PC-3 (cell line): ENCODE results near the gene ZKSCAN4. TPM values are rescaled to one million over a fixed set of nuclear protein-coding genes. Genes with fewer than 3 reads are reported as not detected.

ENCODE experiments used
- ATAC-seq: fragments of 200-7000 bp; cut with Tn5 transposase; 2 replicates; pipeline ENCODE4 v1.9.1; 2020; ENCODE audit warnings: mild to moderate bottlenecking, moderate library complexity
- BruUV-seq: library from RNA; stranded (reverse); fragments of 400-500 nt; replicated peaks from 2 replicates; lab custom pipeline; 2021; lab: Mats Ljungman, UMichigan
- CTCF ChIA-PET: fragments of 300-600 bp; sonication (Branson Sonifier 250); formaldehyde crosslinking; loops from one replicate; lab custom pipeline; 2022; ENCODE audit warnings: antibody characterized with exemption; lab: Charles Lee
- POLR2A ChIA-PET: fragments of 300-600 bp; sonication (Branson Sonifier 250); formaldehyde crosslinking; loops from one replicate; lab custom pipeline; 2022; ENCODE audit warnings: antibody characterized with exemption; ENCODE audit not compliant: unreplicated experiment; lab: Charles Lee
- DNase-seq: peaks from one replicate; pipeline ENCODE4 v3.0.0-alpha.2; 2015
- H2AFZ ChIP-seq: fragments of 300-600 bp; sonication (generic); 2 replicates; pipeline ENCODE4 v1.6.0; 2016; ENCODE audit warnings: antibody characterized with exemption, low read length
- H3F3A ChIP-seq: fragments of 300-600 bp; sonication (generic); one replicate; pipeline ENCODE4 v1.6.0; 2017; ENCODE audit warnings: antibody characterized with exemption, low read length, control low read depth, mild to moderate bottlenecking; ENCODE audit not compliant: unreplicated experiment
- H3K27ac ChIP-seq: fragments of 300-600 bp; sonication (generic); 2 replicates; pipeline ENCODE4 v1.5.1; 2016; ENCODE audit warnings: mild to moderate bottlenecking, low read length
- H3K27me3 ChIP-seq: fragments of 300-600 bp; sonication (generic); 2 replicates; pipeline ENCODE4 v1.6.1; 2016; ENCODE audit warnings: low read length, mixed read lengths
- H3K36me3 ChIP-seq: fragments of 300-600 bp; sonication (generic); 2 replicates; pipeline ENCODE4 v1.6.1; 2016; ENCODE audit warnings: low read depth, mixed run types, low read length, mixed read lengths
- H3K4me1 ChIP-seq: fragments of 300-600 bp; sonication (generic); 2 replicates; pipeline ENCODE4 v1.5.1; 2016; ENCODE audit warnings: low read length; ENCODE audit not compliant: insufficient read depth
- H3K4me2 ChIP-seq: fragments of 300-600 bp; sonication (generic); 2 replicates; pipeline ENCODE4 v1.6.0; 2016; ENCODE audit warnings: low read length
- H3K4me3 ChIP-seq: fragments of 300-600 bp; sonication (generic); 2 replicates; pipeline ENCODE4 v1.5.1; 2016; ENCODE audit warnings: mild to moderate bottlenecking, low read length, mixed read lengths
- H3K79me2 ChIP-seq: fragments of 300-600 bp; sonication (generic); 2 replicates; pipeline ENCODE4 v1.6.1; 2017; ENCODE audit warnings: low read length, mixed read lengths
- H3K9ac ChIP-seq: fragments of 300-600 bp; sonication (generic); 2 replicates; pipeline ENCODE4 v1.6.0; 2016; ENCODE audit warnings: mild to moderate bottlenecking, low read length
- H3K9me2 ChIP-seq: fragments of 300-600 bp; sonication (generic); replicated peaks from 2 replicates; pipeline ENCODE4 v1.6.1; 2016; ENCODE audit warnings: mixed run types, low read length, mixed read lengths
- H3K9me3 ChIP-seq: fragments of 300-600 bp; sonication (generic); 2 replicates; pipeline ENCODE4 v1.6.1; 2016; ENCODE audit warnings: low read length, mixed read lengths
- H4K20me1 ChIP-seq: fragments of 300-600 bp; sonication (generic); 2 replicates; pipeline ENCODE4 v1.6.1; 2016; ENCODE audit warnings: low read length, mixed read lengths
- EZH2 ChIP-seq: fragments of 300-600 bp; sonication (generic); IDR thresholded peaks from one replicate; pipeline ENCODE4 v1.6.1; 2017; ENCODE audit warnings: antibody characterized with exemption, mild to moderate bottlenecking, low read length; ENCODE audit not compliant: unreplicated experiment
- EZH2phosphoT487 ChIP-seq: fragments of 300-600 bp; sonication (generic); IDR thresholded peaks from 2 replicates; pipeline ENCODE4 v1.6.1; 2018; ENCODE audit warnings: mild to moderate bottlenecking, antibody characterized with exemption, low read length, borderline replicate concordance
- intact Hi-C: fragments of 100-400 bp; cut with micrococcal nuclease; formaldehyde crosslinking; loops from 2 replicates; pipeline ENCODE4 v1.9.0; 2023
- total RNA-seq: library from RNA; depleted of rRNA; stranded (reverse); fragments of >200 nt; gene quantifications from 2 replicates; pipeline ENCODE4 v1.2.3, GENCODE V29; 2014
- TF ChIP-seq, protein P1 (sequence below): fragments of 300-600 bp; sonication (generic); conservative IDR thresholded peaks from 2 replicates; pipeline ENCODE4 v1.5.1; 2017; ENCODE audit warnings: antibody characterized with exemption, low read depth, mild to moderate bottlenecking, low read length

ZKSCAN4 gene
- total RNA-seq, 1 experiment from 2014 or later = 2.3 TPM

- intact Hi-C loops = no loop called here
- TF ChIP-seq EZH2phosphoT487 (no peak), EZH2 (no peak)
- TF ChIP-seq, protein P1, sequence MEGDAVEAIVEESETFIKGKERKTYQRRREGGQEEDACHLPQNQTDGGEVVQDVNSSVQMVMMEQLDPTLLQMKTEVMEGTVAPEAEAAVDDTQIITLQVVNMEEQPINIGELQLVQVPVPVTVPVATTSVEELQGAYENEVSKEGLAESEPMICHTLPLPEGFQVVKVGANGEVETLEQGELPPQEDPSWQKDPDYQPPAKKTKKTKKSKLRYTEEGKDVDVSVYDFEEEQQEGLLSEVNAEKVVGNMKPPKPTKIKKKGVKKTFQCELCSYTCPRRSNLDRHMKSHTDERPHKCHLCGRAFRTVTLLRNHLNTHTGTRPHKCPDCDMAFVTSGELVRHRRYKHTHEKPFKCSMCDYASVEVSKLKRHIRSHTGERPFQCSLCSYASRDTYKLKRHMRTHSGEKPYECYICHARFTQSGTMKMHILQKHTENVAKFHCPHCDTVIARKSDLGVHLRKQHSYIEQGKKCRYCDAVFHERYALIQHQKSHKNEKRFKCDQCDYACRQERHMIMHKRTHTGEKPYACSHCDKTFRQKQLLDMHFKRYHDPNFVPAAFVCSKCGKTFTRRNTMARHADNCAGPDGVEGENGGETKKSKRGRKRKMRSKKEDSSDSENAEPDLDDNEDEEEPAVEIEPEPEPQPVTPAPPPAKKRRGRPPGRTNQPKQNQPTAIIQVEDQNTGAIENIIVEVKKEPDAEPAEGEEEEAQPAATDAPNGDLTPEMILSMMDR = no peak
- Histone ChIP-seq H3K4me1 (no peaks in the 10 kb centered on the region), H3K9ac (no peak within 1 kb of the TSS), H3K4me2 (no peak within 1 kb of the TSS), H3K9me3 (no peaks in the 10 kb centered on the region), H3K4me3 (no peak within 1 kb of the TSS), H4K20me1 (no peaks in the 10 kb centered on the region), H3K9me2 (no peaks in the 10 kb centered on the region), H3K79me2 (no peaks in the 10 kb centered on the region), H3K27ac (no peak within 1 kb of the TSS), H3F3A (no peaks in the 10 kb centered on the region), H3K36me3 (no peaks in the 10 kb centered on the region), H2AFZ (no peak within 1 kb of the TSS), H3K27me3 (no peaks in the 10 kb centered on the region)
- DNase-seq (no peak), ATAC-seq (no peak)
- POLR2A ChIA-PET = no interaction called here
- no TSS peak for BruUV-seq
- CTCF ChIA-PET = no interaction called here
Observed at GRCh38 chr6:28258877-28259777, 7.1 kb upstream of the ZKSCAN4 start, which contains the start of gene NKAPL. NKAPL (plus strand) TSS chr6:28259297; CDS start chr6:28259372, 75 bp downstream.

DNA sequence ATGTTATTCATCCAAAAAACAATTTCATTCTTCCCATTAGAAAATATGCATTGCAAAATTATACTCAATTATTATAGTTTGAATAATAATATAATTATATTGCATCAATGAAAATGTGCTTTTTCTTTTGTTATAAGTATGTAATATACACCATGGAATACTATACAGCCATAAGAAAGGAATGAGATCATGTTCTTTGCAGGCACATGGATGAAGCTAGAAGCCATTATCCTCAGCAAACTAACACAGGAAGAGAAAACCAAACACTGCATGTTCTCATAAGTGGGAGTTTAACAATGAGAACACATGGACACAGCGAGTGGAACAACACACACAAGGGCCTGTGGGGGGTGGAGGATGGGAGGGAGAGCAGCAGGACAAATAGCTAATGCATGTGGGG lies 5.0 kb upstream of the ZKSCAN4 start:
- Histone ChIP-seq H3K9me2 (no peaks in the 10 kb centered on the region), H3K79me2 (peaks cover under 1% of the 10 kb centered on the region; the same call in 1 of the 2 replicates), H3F3A (no peaks in the 10 kb centered on the region), H3K9ac (no peak overlapping the region), H3K4me3 (no peak overlapping the region), H3K27me3 (no peaks in the 10 kb centered on the region), H3K4me1 (peaks cover 6% of the 10 kb centered on the region; the same call in 1 of the 2 replicates), H3K4me2 (no peak overlapping the region), H3K36me3 (no peaks in the 10 kb centered on the region), H3K27ac (no peak overlapping the region), H2AFZ (no peak overlapping the region), H3K9me3 (no peaks in the 10 kb centered on the region), H4K20me1 (no peaks in the 10 kb centered on the region)
- no TSS peak for BruUV-seq
- no peak for TF ChIP-seq EZH2phosphoT487
- TF ChIP-seq, protein P1 = no peak
- TF ChIP-seq EZH2 = no peak
- CTCF ChIA-PET = no interaction called here
- POLR2A ChIA-PET = no interaction called here
- intact Hi-C loops = no loop called here
- DNase-seq = no peak
- no peak for ATAC-seq

GRCh38 chr6:28254121-28254519 lies 2.1 kb upstream of the ZKSCAN4 start:
- Histone ChIP-seq H3F3A (no peaks in the 10 kb centered on the region), H3K4me1 (peaks cover 12% of the 10 kb centered on the region), H3K9me3 (no peaks in the 10 kb centered on the region), H3K79me2 (peaks cover 19% of the 10 kb centered on the region), H3K27ac (no peak overlapping the region), H3K36me3 (no peaks in the 10 kb centered on the region), H3K4me3 (no peak overlapping the region), H4K20me1 (no peaks in the 10 kb centered on the region), H3K27me3 (no peaks in the 10 kb centered on the region), H3K4me2 (no peak overlapping the region), H3K9ac (no peak overlapping the region), H2AFZ (no peak overlapping the region), H3K9me2 (no peaks in the 10 kb centered on the region)
- POLR2A ChIA-PET = no interaction called here
- DNase-seq (no peak), ATAC-seq (no peak)
- intact Hi-C loops = no loop called here
- CTCF ChIA-PET = no interaction called here
- TF ChIP-seq, protein P1 = no peak
- TF ChIP-seq EZH2phosphoT487 (no peak), EZH2 (no peak)
- BruUV-seq = no TSS peak
